ENCODE data around the gene PTCH1.

Gene PTCH1

DNA sequence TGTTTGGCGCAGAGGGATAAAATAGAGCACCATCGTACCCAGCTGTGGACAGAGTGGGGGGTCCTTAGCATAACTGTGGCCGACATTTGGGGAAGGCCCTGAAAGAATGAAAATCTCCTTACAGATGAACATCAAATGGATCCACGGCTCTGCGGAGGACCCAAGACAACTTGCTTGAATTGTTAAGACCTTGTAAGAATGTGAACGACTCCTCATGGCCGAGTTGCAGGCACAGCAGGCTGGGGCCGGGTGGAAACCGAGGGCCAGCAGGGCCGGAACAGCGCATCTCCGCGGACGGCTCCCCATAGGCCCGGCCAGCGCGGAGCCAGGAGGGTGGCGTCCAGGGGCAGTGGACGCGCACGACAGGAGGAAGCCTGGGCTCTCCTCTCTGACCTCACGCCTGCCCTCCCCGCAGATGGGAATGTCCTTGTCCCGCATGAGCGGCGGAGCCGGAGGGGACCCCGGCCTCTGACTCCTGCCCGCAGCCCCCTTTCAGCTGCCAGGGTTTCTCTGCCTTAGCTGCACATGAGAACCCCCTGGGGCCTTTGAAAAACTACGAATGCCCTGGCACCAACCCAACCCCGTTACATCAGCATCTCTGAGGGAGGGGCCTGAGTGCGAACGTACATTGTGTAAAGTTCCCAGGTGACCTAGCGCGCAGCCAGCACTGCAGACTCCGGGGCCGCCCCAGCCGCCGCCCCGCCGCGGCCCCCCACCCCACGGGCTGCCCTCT, 36.2 kb upstream of the PTCH1 start:
- Mint-ChIP-seq H3K4me3 (no peak overlapping the region), H3K27ac (no peak overlapping the region), H3K27me3 (ENCODE audit: low read depth, poor library complexity) (peaks cover 59% of the 10 kb centered on the region), H3K4me1 (peaks cover 20% of the 10 kb centered on the region), H3K9me3 (peaks cover 23% of the 10 kb centered on the region), H3K36me3 (ENCODE audit: low read depth) (peaks cover 10% of the 10 kb centered on the region)
- TF ChIP-seq, protein P1, sequence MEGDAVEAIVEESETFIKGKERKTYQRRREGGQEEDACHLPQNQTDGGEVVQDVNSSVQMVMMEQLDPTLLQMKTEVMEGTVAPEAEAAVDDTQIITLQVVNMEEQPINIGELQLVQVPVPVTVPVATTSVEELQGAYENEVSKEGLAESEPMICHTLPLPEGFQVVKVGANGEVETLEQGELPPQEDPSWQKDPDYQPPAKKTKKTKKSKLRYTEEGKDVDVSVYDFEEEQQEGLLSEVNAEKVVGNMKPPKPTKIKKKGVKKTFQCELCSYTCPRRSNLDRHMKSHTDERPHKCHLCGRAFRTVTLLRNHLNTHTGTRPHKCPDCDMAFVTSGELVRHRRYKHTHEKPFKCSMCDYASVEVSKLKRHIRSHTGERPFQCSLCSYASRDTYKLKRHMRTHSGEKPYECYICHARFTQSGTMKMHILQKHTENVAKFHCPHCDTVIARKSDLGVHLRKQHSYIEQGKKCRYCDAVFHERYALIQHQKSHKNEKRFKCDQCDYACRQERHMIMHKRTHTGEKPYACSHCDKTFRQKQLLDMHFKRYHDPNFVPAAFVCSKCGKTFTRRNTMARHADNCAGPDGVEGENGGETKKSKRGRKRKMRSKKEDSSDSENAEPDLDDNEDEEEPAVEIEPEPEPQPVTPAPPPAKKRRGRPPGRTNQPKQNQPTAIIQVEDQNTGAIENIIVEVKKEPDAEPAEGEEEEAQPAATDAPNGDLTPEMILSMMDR (IDR thresholded peaks at IDR 0.05), result no peak
- DNase-seq, result peak; percentile 37

DNA sequence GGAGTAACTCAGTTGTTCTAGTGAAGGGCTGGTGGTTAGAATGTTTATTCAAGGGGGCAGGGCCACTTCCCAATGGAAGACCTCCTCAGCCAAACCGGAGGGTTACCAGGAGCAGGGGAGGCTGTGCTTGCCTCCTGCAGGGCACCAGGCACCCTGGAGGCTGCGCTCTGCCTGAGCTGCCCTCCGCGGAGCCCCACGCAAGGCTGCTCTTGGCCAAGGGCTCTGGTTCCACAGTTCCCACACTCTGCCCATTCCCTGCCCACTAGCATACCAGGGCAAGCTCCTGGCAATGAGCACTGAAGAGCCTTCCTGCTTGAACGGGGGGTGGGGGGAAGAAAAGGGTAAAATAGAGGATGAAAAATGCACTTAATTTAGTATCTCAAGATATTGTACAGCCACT, 35.5 kb upstream of the PTCH1 start:
- H3K4me3 Mint-ChIP-seq, result no peak overlapping the region
- H3K4me1 Mint-ChIP-seq, result peaks cover 14% of the 10 kb centered on the region
- TF ChIP-seq, protein P1 (IDR thresholded peaks at IDR 0.05), result no peak
- H3K9me3 Mint-ChIP-seq, result peaks cover 21% of the 10 kb centered on the region
- no peak overlapping the region for H3K27ac Mint-ChIP-seq
- DNase-seq, result no peak
- peaks cover 7% of the 10 kb centered on the region for H3K36me3 Mint-ChIP-seq (ENCODE audit: low read depth)
- peaks cover 59% of the 10 kb centered on the region for H3K27me3 Mint-ChIP-seq (ENCODE audit: low read depth, poor library complexity)

DNA sequence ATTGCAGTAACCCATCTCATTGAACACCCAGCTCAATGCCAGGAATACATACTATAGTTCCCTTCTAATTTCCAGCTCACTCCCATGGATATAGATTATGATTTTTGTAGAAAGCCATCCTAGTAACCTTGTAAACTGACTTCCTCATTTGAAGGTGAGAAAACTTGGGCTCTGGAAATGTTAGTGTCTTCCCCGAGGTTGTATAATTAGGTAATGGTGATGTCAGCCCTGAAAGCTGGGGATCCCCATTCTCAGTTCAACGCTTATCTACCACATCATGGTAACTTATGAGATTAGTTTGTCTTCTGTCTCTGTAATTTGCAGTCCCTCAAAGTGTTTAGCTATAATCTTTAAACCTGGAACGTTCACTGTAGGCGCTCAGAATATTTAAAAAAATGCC, 34.6 kb upstream of the PTCH1 start:
- Mint-ChIP-seq H3K4me1 (peaks cover 11% of the 10 kb centered on the region), H3K9me3 (peaks cover 22% of the 10 kb centered on the region), H3K27me3 (ENCODE audit: low read depth, poor library complexity) (peaks cover 53% of the 10 kb centered on the region), H3K27ac (no peak overlapping the region), H3K4me3 (no peak overlapping the region), H3K36me3 (ENCODE audit: low read depth) (peaks cover 5% of the 10 kb centered on the region)
- TF ChIP-seq, protein P1 (IDR thresholded peaks at IDR 0.05), result no peak
- no peak for DNase-seq

DNA sequence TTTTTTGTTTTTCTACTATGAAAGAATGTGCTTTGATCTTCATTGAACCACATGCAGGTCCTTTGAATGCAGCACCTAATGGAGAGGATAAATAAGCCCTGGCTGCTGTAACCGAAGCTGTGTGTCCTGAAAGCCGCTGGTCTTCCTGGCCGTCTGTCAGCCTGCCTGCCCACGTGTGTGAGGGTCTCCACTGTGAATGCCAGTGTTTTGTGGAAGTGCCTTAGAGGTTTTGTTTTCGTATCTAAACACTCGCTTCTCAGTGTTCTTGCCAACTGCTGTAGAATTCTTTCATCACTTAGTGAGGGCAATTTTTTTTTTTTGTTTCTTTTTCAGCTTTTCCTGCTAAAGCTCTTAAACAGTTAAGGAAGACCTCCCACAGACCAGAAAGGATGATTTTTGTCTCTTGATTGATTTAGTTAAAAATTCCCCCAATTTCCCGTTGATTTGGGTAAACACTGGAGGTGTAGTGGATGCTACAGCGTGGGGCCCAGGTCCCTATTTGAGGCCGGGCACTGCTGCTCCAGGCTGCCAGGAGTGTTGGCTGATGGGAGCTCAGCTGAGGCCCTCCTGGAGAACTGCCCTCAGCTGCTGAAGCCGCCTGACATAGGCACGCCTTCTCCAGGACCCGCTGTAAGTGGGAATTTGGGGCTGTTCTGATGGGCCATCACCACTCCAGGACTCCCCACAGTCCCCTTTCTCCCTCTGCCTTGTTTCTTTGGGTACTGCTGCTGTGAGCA, 29.2 kb upstream of the PTCH1 start:
- H3K36me3 Mint-ChIP-seq (ENCODE audit: low read depth), result no peaks in the 10 kb centered on the region
- peaks cover 18% of the 10 kb centered on the region for H3K4me1 Mint-ChIP-seq
- TF ChIP-seq, protein P1 (IDR thresholded peaks at IDR 0.05), result no peak
- DNase-seq, result no peak
- peaks cover 6% of the 10 kb centered on the region for H3K9me3 Mint-ChIP-seq
- no peak overlapping the region for H3K4me3 Mint-ChIP-seq
- peaks cover 8% of the 10 kb centered on the region for H3K27me3 Mint-ChIP-seq (ENCODE audit: low read depth, poor library complexity)
- H3K27ac Mint-ChIP-seq, result no peak overlapping the region

DNA sequence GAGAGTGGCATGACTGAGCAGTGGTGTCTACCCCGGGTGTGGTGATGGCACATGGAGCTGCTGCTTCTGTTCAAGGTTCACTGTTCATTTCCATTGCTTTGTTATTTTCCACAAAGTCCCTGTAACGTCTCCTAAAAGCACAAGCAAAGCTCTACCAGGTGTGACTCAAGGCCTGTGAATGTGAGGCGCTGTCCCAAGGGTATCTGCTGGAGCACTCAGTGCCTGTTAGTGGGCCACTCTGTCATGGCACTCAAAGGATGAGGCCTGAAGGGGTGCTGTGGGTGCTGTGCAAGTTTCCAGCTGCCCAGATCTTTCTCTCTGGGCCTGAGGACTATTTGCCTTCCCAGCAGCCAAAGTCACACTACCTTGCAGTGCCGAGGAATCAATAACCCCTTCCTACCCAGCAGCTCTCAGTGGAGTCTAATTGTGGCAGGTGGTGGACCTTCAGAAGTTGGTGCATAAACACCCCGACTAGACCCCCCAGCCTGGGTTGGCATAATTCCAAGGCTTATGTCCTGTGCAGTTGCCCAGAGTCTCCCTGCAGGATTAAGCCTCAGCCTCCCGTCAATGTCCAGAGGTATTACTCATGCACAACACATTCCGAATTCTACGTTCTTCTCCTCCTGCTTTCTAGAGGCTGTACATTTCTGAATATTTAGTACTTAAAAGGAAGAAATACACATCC, 17.4 kb upstream of the PTCH1 start:
- no peak for DNase-seq
- Mint-ChIP-seq H3K4me1 (peaks cover 9% of the 10 kb centered on the region), H3K36me3 (ENCODE audit: low read depth) (no peaks in the 10 kb centered on the region), H3K27ac (no peak overlapping the region), H3K27me3 (ENCODE audit: low read depth, poor library complexity) (no peaks in the 10 kb centered on the region), H3K4me3 (no peak overlapping the region), H3K9me3 (peaks cover 4% of the 10 kb centered on the region)
- TF ChIP-seq, protein P1 (IDR thresholded peaks at IDR 0.05), result no peak

Data from nephron progenitor cell (in vitro differentiated cells).